GM18861 (cell line): ENCODE results near the gene IZUMO4.

Experiments
- ATAC-seq: cut with Tn5 transposase; IDR thresholded peaks from one replicate; pipeline ENCODE4 v1.9.1; 2021; ENCODE audit not compliant: unreplicated experiment

Gene IZUMO4

GRCh38 chr19:2096480-2097202, at the start of gene IZUMO4:
TSS of gene IZUMO4 (plus strand) at chr19:2096915. CDS start at chr19:2096946, 31 bp downstream.
- peak; percentile 63 for ATAC-seq

GRCh38 chr19:2047076-2047448, 49.7 kb upstream of the IZUMO4 start:
- ATAC-seq: no peak

GRCh38 chr19:2047449-2048103, 49.1 kb upstream of the IZUMO4 start:
- no peak for ATAC-seq

GRCh38 chr19:2048104-2048958, 48.4 kb upstream of the IZUMO4 start:
- ATAC-seq: no peak

GRCh38 chr19:2048959-2049740, 47.6 kb upstream of the IZUMO4 start:
- no peak for ATAC-seq

- no peak for ATAC-seq
Measured at GRCh38 chr19:2049741-2050348, 46.9 kb upstream of the IZUMO4 start.

- no peak for ATAC-seq
Measured at GRCh38 chr19:2050349-2050990, 46.2 kb upstream of the IZUMO4 start.

- peak; percentile 39 for ATAC-seq
Measured at GRCh38 chr19:2050991-2051772, 45.5 kb upstream of the IZUMO4 start, which contains the start of gene MKNK2. TSS of gene MKNK2 (minus strand) at chr19:2051244. CDS start at chr19:2050851, 393 bp downstream.

GRCh38 chr19:2051773-2052704, 44.7 kb upstream of the IZUMO4 start:
- no peak for ATAC-seq

- no peak for ATAC-seq
Measured at GRCh38 chr19:2053601-2054389, 42.9 kb upstream of the IZUMO4 start.

- no peak for ATAC-seq
Measured at GRCh38 chr19:2054763-2055162, 42.0 kb upstream of the IZUMO4 start.

- no peak for ATAC-seq
Measured at GRCh38 chr19:2055931-2056836, 40.5 kb upstream of the IZUMO4 start.

GRCh38 chr19:2056837-2057192, 39.9 kb upstream of the IZUMO4 start:
- ATAC-seq: no peak

GRCh38 chr19:2057484-2058469, 38.9 kb upstream of the IZUMO4 start:
- ATAC-seq: no peak
